Activated CD4-positive, alpha-beta T cell treated with anti-CD3 and anti-CD28 coated beads, Interleukin-2, Interleukin-6, amounts not matched to agents 100 ng/mL and 50 ng/mL, durations not matched to agents 16 hours and 8 hours (primary cell): ENCODE measurements around the gene TEX12.

Experiments used
- DNase-seq: peaks from one replicate; pipeline ENCODE4 v3.0.0-alpha.2; 2020

The TEX12 gene

DNA sequence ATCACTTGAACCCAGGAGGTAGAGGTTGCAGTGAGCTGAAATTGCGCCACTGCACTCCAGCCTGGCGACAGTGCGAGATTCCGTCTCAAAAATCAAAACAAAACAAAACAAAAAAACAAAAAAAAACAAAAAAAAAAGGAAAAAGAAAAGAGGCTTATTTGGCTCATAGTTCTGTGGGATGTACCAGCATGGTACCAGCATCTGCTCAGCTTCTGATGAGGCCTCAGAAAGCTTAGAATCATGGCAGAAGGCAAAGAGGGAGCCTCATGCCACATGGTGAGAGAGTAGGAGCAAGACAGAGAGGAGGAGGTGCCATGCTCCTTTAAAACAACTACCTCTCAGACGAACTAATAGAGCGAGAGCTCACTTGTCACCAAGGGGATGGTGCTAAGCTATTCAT, 48.4 kb downstream of the TEX12 start:
- no peak for DNase-seq

DNA sequence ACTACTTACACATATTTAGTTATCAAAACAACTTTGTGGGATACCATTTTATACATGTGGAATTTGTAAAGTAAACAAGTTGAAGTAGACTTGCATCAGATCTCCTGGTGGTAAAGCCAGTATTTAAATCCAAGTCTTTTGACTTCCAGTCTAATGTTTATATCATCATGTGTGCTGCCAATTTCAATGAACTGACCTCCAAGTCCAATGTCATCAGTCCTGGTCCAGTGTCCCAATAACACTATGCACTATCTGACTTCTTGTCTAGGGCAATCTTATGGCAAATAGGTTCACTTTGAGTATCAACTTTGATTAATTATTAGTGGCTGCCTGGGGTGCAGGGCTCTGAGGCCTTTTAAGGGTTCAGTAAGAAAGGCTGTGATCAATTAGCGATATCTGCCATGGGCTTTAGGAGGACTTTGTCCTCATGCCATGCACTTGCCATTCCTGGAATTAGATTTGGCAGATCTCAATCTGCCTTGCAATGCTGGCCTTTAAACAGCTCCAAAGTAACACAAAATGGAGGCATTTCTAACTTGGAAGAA, 49.5 kb downstream of the TEX12 start:
- DNase-seq = no peak

DNA sequence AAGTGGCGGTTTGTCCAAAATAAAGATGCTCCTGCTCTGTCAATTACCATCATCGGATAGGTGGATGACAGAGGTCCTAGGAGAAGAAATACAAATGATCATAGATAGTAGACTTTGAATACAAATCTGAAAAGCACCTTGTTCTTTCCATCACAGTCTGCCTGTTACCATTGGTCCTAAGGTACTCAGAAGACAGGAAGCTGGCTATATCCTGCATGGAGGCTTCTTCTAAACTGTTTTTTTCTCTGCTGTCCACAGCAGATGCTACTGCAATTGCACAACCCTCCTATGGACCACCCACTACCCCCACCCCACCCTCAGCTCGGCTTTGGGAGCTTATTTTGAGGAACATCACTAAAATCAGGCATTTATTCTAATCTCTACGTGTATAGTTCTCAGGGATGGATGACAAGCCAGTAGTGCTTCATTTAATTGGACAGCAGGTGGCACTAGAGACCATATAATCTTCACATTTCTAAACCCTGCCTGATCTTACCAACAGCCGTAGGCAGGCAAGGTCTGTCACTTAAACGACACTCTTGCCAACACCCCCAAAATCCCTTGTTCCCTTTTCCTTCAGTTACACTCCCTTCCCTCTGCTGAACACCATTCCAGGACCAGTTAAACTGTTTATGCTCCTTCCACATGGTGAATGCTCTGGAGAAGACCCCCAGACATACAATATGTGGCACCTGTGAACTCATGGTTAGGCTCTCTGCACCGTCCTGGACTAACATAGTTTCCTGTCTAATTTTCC, 52.5 kb downstream of the TEX12 start:
- peak; percentile 73 for DNase-seq

DNA sequence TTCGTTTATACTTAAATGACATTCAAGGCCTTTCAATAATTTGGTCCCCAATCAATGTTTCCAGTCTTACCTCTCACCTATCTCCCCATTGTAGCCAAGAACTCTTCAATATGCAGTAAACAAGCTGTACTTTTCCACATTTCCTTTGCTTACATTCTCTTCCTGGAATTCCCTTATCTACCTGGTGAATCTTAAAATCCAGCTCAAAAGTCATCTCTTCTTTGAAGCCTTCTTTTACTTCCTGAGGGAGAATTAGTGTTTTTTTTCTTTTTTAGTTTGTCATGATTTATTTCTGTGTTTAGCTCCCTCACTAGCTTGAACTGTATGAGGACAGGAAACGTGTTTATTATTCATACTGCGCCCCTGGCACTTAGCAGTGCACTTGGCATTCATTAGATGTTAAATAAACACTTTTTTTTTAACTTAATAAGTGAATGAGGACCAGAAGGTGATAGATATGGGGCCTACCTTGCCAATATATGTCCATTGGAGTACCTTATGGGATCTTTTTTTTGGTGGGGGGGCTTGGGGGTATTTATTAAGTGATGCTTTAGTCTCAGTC, 54.2 kb downstream of the TEX12 start:
- no peak for DNase-seq
